OCI-LY3 (cell line): ENCODE measurements around the gene SMAP2.

Source experiments
- CTCF ChIP-seq: fragments of 200-600, 300-600 bp; sonication (generic); IDR thresholded peaks from 2 replicates; pipeline ENCODE4 v1.5.1; 2014; ENCODE audit warnings: antibody characterized with exemption, low read length, low read depth
- EZH2phosphoT487 ChIP-seq: fragments of 200-600 bp; shearing (Covaris generic); IDR thresholded peaks from 2 replicates; pipeline ENCODE4 v1.6.1; 2018; ENCODE audit warnings: antibody characterized with exemption, mixed run types, low read depth

- no peak for TF ChIP-seq CTCF
- TF ChIP-seq EZH2phosphoT487, result no peak
Observed at GRCh38 chr1:40396420-40396819, 22.9 kb downstream of the SMAP2 start.
